ENCODE measurements around the gene ATG2B. TPM values are rescaled to one million over a fixed set of nuclear protein-coding genes. Genes with fewer than 3 reads are reported as not detected.

The ATG2B gene
- total RNA-seq, 3 donors from 2014 or later (not counting 1 experiment from before 2014, with no cell fraction given) = 34.8 to 45.6 (median 35.8) TPM

GRCh38 chr14:96408608-96409007 lies 45.5 kb upstream of the ATG2B start:
- Histone ChIP-seq H3K9me3 (ENCODE audit: control insufficient read depth, insufficient read depth, low read length) (no peaks in the 10 kb centered on the region), H3K4me3 (ENCODE audit: low read length) (no peak overlapping the region), H3K27me3 (ENCODE audit: control insufficient read depth, insufficient read depth, low read length) (no peaks in the 10 kb centered on the region), H3K27ac (ENCODE audit: low read length) (no peak overlapping the region), H3K4me1 (ENCODE audit: control insufficient read depth, insufficient read depth, low read length) (no peaks in the 10 kb centered on the region), H3K36me3 (ENCODE audit: control insufficient read depth, insufficient read depth, low read length) (no peaks in the 10 kb centered on the region)
- Mint-ChIP-seq H3K4me3 (no peak overlapping the region), H3K9me3 (no peaks in the 10 kb centered on the region), H3K4me1 (no peaks in the 10 kb centered on the region), H3K27ac (no peak overlapping the region), H3K27me3 (ENCODE audit: low read depth in 2 of 2) (peaks cover 2 to 9% of the 10 kb centered on the region in 2 donors), H3K36me3 (no peaks in the 10 kb centered on the region)
- ATAC-seq = no peak
- TF ChIP-seq, protein P1, sequence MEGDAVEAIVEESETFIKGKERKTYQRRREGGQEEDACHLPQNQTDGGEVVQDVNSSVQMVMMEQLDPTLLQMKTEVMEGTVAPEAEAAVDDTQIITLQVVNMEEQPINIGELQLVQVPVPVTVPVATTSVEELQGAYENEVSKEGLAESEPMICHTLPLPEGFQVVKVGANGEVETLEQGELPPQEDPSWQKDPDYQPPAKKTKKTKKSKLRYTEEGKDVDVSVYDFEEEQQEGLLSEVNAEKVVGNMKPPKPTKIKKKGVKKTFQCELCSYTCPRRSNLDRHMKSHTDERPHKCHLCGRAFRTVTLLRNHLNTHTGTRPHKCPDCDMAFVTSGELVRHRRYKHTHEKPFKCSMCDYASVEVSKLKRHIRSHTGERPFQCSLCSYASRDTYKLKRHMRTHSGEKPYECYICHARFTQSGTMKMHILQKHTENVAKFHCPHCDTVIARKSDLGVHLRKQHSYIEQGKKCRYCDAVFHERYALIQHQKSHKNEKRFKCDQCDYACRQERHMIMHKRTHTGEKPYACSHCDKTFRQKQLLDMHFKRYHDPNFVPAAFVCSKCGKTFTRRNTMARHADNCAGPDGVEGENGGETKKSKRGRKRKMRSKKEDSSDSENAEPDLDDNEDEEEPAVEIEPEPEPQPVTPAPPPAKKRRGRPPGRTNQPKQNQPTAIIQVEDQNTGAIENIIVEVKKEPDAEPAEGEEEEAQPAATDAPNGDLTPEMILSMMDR (IDR thresholded peaks at IDR 0.05) = no peak
- 88% methylated on average over 12 of the region's 12 CpGs for WGBS (ENCODE audit: insufficient coverage)
- DNase-seq = no peak
- intact Hi-C loops (cut with micrococcal nuclease) = no loop called here

DNA sequence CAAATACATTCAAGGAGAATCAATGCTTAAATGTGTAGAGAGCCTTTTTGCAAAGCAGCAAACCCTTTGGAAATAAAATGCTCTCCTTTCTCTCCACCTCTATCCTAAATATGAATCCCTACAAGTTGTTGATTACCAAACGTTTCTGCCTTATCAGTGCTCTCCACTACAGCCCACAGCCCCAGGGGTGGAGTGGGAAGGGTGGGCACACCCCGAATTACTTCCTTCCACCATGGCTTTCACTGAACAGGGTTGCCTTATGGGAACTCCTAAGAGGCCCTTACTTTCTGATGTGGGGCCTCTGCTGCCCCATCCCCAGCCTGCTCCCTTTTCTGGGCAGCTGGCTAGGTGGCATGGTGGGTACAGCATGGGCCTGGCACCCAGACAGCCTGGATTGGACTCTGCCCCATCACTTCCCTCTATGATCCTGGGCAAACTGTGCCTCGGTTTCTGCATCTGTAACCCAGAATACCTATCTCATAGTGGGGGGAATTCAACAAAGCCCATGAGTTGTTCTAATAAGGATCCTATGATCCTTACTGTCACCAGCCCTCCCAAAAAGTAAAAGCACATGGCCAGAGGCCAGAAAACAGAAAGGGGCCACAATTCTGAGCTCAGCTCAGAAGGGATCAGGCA lies 44.9 kb upstream of the ATG2B start:
- H3K4me3 Mint-ChIP-seq = no peak overlapping the region
- H3K36me3 Mint-ChIP-seq = no peaks in the 10 kb centered on the region
- no peaks in the 10 kb centered on the region for H3K9me3 Mint-ChIP-seq
- DNase-seq = no peak
- H3K9me3 ChIP-seq (ENCODE audit: control insufficient read depth, insufficient read depth, low read length) = no peaks in the 10 kb centered on the region
- no peak overlapping the region for H3K4me3 ChIP-seq (ENCODE audit: low read length)
- ATAC-seq = no peak
- H3K27ac ChIP-seq (ENCODE audit: low read length) = no peak overlapping the region
- WGBS (ENCODE audit: insufficient coverage) = 50% methylated on average over 2 of the region's 3 CpGs
- H3K27me3 ChIP-seq (ENCODE audit: control insufficient read depth, insufficient read depth, low read length) = no peaks in the 10 kb centered on the region
- no peaks in the 10 kb centered on the region for H3K4me1 ChIP-seq (ENCODE audit: control insufficient read depth, insufficient read depth, low read length)
- H3K27ac Mint-ChIP-seq = no peak overlapping the region
- intact Hi-C loops (cut with micrococcal nuclease) = no loop called here
- TF ChIP-seq, protein P1 (IDR thresholded peaks at IDR 0.05) = no peak
- no peaks in the 10 kb centered on the region for H3K4me1 Mint-ChIP-seq
- no peaks in the 10 kb centered on the region for H3K36me3 ChIP-seq (ENCODE audit: control insufficient read depth, insufficient read depth, low read length)
- H3K27me3 Mint-ChIP-seq (ENCODE audit: low read depth in 2 of 2) = peaks cover 0 to 7% of the 10 kb centered on the region in 2 donors

GRCh38 chr14:96405677-96406076 lies 42.5 kb upstream of the ATG2B start:
- no peaks in the 10 kb centered on the region for H3K4me1 Mint-ChIP-seq
- Histone ChIP-seq H3K36me3 (ENCODE audit: control insufficient read depth, insufficient read depth, low read length) (no peaks in the 10 kb centered on the region), H3K27me3 (ENCODE audit: control insufficient read depth, insufficient read depth, low read length) (no peaks in the 10 kb centered on the region), H3K4me1 (ENCODE audit: control insufficient read depth, insufficient read depth, low read length) (no peaks in the 10 kb centered on the region), H3K27ac (ENCODE audit: low read length) (no peak overlapping the region), H3K9me3 (ENCODE audit: control insufficient read depth, insufficient read depth, low read length) (no peaks in the 10 kb centered on the region), H3K4me3 (ENCODE audit: low read length) (no peak overlapping the region)
- H3K4me3 Mint-ChIP-seq = no peak overlapping the region
- TF ChIP-seq, protein P1 (IDR thresholded peaks at IDR 0.05) = no peak
- DNase-seq (no peak), ATAC-seq (no peak)
- WGBS (ENCODE audit: insufficient coverage) = no CpG with 5 or more reads among the region's 1 CpG
- no peaks in the 10 kb centered on the region for H3K9me3 Mint-ChIP-seq
- intact Hi-C loops (cut with micrococcal nuclease) = no loop called here
- H3K27ac Mint-ChIP-seq = no peak overlapping the region
- peaks cover 0 to 17% of the 10 kb centered on the region in 2 donors for H3K27me3 Mint-ChIP-seq (ENCODE audit: low read depth in 2 of 2)
- H3K36me3 Mint-ChIP-seq = no peaks in the 10 kb centered on the region

- Histone ChIP-seq H3K4me1 (ENCODE audit: control insufficient read depth, insufficient read depth, low read length) (no peaks in the 10 kb centered on the region), H3K4me3 (ENCODE audit: low read length) (no peak overlapping the region), H3K36me3 (ENCODE audit: control insufficient read depth, insufficient read depth, low read length) (no peaks in the 10 kb centered on the region), H3K27me3 (ENCODE audit: control insufficient read depth, insufficient read depth, low read length) (no peaks in the 10 kb centered on the region), H3K9me3 (ENCODE audit: control insufficient read depth, insufficient read depth, low read length) (no peaks in the 10 kb centered on the region), H3K27ac (ENCODE audit: low read length) (no peak overlapping the region)
- H3K4me1 Mint-ChIP-seq = no peaks in the 10 kb centered on the region
- intact Hi-C loops (cut with micrococcal nuclease) = no loop called here
- TF ChIP-seq, protein P1 (IDR thresholded peaks at IDR 0.05) = no peak
- ATAC-seq = no peak
- H3K27ac Mint-ChIP-seq = no peak overlapping the region
- no peak overlapping the region for H3K4me3 Mint-ChIP-seq
- peaks cover 15 to 27% of the 10 kb centered on the region in 2 donors for H3K27me3 Mint-ChIP-seq (ENCODE audit: low read depth in 2 of 2)
- 66% methylated on average over 3 of the region's 3 CpGs for WGBS (ENCODE audit: insufficient coverage)
- H3K36me3 Mint-ChIP-seq = no peaks in the 10 kb centered on the region
- no peak for DNase-seq
- H3K9me3 Mint-ChIP-seq = no peaks in the 10 kb centered on the region
These were observed 40.3 kb upstream of the ATG2B start for GRCh38 chr14:96403409-96403808.

All from natural killer cell (primary cell).